PFSK-1 (cell line): Measurements from ENCODE around the gene FPR1.

Experiments used
- FOXP2 ChIP-seq: optimal IDR thresholded peaks from 2 replicates; pipeline ENCODE3; 2011; ENCODE audit warnings: borderline replicate concordance, control low read depth, inconsistent platforms; ENCODE audit not compliant: insufficient read depth; ENCODE audit errors: extremely low read length, extremely low read depth
- POLR2AphosphoS5 ChIP-seq: IDR thresholded peaks from 2 replicates; pipeline ENCODE4 v1.6.1; 2012; ENCODE audit warnings: low read depth, mild to moderate bottlenecking, control low read depth, low read length, moderate library complexity
- SIN3A ChIP-seq: IDR thresholded peaks from 2 replicates; pipeline ENCODE4 v1.6.1; 2012; ENCODE audit warnings: mild to moderate bottlenecking, low read length, moderate library complexity, borderline replicate concordance; ENCODE audit not compliant: insufficient read depth
- TAF1 ChIP-seq: IDR thresholded peaks from 2 replicates; pipeline ENCODE4 v1.6.1; 2012; ENCODE audit warnings: low read length, control low read depth, borderline replicate concordance; ENCODE audit not compliant: insufficient read depth
- TF ChIP-seq, protein P1 (sequence below), 2 experiments: IDR thresholded peaks; 2 replicates each; pipeline versions ENCODE4 v1.6.1 to v1.8.0; 2011 to 2012; ENCODE audit warnings: low read depth in 2 of 2, low read length in 2 of 2, control low read depth in 1 of 2, inconsistent platforms in 1 of 2, mild to moderate bottlenecking in 1 of 2, moderate library complexity in 1 of 2; ENCODE audit not compliant: insufficient read depth in 1 of 2

FPR1 gene

DNA sequence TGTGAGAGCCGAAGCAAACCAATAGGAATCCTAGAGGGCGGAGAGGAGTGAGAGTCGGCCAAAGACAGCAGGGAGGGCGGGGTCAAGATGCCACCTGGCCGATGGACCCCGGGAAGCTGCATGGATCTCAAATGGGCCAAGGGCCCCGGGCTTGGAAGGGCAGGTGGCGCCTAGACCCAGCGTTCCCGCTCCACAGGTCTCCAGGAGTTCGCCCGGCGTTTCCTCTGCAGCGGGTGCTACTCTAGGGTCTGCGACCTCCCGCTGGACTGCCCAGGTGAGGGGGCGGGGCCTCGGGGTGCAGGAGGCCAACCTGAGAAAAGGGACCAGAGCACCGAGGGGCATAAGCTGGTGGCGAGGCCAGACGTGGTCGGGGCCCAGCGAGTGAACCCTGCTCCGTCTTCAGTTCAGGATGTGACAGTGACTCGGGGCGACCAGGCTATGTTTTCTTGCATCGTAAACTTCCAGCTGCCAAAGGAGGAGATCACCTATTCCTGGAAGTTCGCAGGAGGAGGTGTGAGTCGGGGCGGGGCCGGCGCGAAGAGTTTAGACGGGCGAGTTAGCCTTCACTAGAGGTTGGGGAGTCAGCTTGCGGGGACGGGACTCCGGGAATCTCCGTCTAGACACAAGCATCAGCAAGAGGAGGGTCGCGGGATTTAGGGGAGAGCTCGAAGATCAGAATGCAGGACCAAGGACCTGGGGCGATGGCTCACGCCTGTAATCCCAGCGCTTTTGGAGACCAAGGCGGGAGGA lies 48.7 kb downstream of the FPR1 start:
- TF ChIP-seq POLR2AphosphoS5 (no peak), SIN3A (no peak)
- TF ChIP-seq, protein P1, sequence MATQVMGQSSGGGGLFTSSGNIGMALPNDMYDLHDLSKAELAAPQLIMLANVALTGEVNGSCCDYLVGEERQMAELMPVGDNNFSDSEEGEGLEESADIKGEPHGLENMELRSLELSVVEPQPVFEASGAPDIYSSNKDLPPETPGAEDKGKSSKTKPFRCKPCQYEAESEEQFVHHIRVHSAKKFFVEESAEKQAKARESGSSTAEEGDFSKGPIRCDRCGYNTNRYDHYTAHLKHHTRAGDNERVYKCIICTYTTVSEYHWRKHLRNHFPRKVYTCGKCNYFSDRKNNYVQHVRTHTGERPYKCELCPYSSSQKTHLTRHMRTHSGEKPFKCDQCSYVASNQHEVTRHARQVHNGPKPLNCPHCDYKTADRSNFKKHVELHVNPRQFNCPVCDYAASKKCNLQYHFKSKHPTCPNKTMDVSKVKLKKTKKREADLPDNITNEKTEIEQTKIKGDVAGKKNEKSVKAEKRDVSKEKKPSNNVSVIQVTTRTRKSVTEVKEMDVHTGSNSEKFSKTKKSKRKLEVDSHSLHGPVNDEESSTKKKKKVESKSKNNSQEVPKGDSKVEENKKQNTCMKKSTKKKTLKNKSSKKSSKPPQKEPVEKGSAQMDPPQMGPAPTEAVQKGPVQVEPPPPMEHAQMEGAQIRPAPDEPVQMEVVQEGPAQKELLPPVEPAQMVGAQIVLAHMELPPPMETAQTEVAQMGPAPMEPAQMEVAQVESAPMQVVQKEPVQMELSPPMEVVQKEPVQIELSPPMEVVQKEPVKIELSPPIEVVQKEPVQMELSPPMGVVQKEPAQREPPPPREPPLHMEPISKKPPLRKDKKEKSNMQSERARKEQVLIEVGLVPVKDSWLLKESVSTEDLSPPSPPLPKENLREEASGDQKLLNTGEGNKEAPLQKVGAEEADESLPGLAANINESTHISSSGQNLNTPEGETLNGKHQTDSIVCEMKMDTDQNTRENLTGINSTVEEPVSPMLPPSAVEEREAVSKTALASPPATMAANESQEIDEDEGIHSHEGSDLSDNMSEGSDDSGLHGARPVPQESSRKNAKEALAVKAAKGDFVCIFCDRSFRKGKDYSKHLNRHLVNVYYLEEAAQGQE (IDR thresholded peaks at IDR 0.05; ENCODE audit: insufficient read depth in 1 of 2, low read depth in 2 of 2, low read length in 2 of 2) = no peak

DNA sequence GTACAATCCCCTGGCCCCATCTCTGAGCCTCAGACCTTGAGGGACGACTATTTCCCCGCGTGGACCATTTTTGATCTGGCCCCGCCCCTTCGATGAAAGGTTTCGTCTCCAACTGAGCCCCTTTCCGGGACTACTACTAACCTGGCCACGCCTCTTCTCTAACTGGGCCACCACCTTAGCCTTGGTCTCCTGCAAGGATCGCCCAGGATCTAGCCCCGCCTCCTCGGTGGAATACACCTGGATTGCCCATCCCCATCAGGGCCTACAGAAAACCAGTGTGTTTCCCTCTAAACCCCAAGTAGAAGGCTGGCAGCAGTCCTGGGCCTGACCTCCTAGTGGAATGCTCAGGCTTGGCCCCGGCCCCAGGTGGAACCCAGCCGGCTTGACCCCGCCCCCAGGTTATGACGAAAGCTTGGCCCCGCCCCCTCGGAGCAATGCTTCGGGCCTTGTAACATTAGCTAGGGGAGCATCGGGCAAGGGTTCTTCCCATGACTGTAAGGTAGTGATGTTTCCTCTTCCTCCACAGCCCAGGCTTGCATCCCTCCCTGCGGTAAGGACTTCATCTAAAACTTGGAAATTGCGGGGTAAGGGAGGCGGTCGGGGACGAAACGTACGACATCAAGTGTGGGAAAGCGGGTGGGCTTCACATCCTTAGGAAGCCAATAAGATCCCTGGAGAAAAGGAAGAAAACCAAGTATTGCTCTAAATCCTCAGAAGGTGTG lies 49.4 kb downstream of the FPR1 start:
- TF ChIP-seq POLR2AphosphoS5 = peak; percentile 5; the same call in 1 of the 2 replicates
- TF ChIP-seq, protein P1 (IDR thresholded peaks at IDR 0.05; ENCODE audit: insufficient read depth in 1 of 2, low read depth in 2 of 2, low read length in 2 of 2) = no peak

DNA sequence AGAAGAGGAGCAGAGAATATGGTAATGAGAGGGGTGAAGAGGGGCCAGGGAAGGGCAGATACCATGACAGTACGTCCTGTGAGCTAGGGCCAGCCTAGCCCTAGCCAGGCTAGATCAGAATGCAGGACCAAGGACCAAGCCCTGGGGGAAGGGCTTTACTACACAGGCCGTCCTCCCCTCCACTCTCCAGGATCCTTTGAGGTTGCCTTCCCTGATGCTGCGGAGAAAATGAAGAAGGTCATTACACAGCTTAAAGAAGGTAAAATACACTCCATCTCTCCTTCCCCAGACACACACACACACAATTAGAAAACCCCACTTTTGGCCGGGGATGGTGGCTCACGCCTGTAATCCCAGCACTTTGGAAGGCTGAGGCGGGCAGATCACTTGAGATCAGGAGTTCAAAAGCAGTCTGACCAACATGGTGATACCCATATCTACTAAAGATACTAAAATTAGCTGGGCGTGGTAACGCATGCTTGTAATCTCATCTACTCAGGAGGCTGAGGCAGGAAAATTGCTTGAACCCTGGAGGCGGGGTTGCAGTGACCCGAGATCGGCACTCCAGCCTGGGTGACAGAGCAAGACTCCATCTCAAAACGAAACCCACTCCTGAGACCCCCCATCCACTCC lies 50.1 kb downstream of the FPR1 start:
- TF ChIP-seq TAF1 (no peak), FOXP2 (no peak)
- TF ChIP-seq, protein P1 (IDR thresholded peaks at IDR 0.05; ENCODE audit: insufficient read depth in 1 of 2, low read depth in 2 of 2, low read length in 2 of 2) = no peak

DNA sequence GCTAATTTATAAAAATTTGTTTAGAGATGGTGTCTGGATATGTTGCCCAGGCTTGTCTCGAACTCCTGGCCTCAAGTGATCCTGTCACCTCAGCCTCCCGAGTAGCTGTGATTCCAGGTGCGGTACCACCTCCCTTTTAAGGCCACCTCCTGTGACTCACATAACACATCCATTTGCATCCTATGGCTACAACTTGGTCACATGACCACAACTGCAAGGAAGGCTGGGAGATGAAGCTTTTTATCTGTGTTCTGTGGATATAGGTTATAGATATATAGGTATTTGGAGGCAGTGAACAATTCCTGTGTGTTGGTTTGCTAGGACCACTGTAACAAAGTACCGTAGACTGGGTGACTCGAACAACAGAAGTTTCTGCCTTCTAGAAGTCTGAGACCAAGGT lies 52.5 kb downstream of the FPR1 start:
- TF ChIP-seq TAF1 (no peak), POLR2AphosphoS5 (no peak), FOXP2 (no peak), SIN3A (no peak)
- TF ChIP-seq, protein P1 (IDR thresholded peaks at IDR 0.05; ENCODE audit: insufficient read depth in 1 of 2, low read depth in 2 of 2, low read length in 2 of 2) = no peak
